ENCODE data around the gene BICC1.

DNA sequence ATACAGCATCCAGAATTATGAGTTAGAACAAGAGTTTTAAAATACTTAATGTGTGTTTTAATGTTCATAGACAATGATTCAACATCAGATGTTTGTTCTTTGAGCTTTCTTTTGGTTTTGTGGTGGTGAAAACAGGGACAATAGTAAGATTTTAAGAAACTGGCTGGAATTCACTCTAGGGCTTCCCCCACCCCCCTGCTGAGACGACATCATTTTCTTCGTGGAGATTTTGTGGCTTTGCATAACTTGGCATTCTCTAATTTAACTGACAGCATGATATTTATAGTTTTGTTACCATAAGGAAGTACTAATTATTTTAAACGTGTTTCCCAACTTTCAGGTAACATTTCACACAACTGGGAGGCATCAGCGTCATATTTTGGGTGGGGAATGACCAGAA, 184.1 kb downstream of the BICC1 start:
- TF ChIP-seq, protein P1, sequence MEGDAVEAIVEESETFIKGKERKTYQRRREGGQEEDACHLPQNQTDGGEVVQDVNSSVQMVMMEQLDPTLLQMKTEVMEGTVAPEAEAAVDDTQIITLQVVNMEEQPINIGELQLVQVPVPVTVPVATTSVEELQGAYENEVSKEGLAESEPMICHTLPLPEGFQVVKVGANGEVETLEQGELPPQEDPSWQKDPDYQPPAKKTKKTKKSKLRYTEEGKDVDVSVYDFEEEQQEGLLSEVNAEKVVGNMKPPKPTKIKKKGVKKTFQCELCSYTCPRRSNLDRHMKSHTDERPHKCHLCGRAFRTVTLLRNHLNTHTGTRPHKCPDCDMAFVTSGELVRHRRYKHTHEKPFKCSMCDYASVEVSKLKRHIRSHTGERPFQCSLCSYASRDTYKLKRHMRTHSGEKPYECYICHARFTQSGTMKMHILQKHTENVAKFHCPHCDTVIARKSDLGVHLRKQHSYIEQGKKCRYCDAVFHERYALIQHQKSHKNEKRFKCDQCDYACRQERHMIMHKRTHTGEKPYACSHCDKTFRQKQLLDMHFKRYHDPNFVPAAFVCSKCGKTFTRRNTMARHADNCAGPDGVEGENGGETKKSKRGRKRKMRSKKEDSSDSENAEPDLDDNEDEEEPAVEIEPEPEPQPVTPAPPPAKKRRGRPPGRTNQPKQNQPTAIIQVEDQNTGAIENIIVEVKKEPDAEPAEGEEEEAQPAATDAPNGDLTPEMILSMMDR (IDR thresholded peaks at IDR 0.05) = no peak
- TF ChIP-seq, protein P2, sequence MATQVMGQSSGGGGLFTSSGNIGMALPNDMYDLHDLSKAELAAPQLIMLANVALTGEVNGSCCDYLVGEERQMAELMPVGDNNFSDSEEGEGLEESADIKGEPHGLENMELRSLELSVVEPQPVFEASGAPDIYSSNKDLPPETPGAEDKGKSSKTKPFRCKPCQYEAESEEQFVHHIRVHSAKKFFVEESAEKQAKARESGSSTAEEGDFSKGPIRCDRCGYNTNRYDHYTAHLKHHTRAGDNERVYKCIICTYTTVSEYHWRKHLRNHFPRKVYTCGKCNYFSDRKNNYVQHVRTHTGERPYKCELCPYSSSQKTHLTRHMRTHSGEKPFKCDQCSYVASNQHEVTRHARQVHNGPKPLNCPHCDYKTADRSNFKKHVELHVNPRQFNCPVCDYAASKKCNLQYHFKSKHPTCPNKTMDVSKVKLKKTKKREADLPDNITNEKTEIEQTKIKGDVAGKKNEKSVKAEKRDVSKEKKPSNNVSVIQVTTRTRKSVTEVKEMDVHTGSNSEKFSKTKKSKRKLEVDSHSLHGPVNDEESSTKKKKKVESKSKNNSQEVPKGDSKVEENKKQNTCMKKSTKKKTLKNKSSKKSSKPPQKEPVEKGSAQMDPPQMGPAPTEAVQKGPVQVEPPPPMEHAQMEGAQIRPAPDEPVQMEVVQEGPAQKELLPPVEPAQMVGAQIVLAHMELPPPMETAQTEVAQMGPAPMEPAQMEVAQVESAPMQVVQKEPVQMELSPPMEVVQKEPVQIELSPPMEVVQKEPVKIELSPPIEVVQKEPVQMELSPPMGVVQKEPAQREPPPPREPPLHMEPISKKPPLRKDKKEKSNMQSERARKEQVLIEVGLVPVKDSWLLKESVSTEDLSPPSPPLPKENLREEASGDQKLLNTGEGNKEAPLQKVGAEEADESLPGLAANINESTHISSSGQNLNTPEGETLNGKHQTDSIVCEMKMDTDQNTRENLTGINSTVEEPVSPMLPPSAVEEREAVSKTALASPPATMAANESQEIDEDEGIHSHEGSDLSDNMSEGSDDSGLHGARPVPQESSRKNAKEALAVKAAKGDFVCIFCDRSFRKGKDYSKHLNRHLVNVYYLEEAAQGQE (IDR thresholded peaks at IDR 0.05; ENCODE audit: insufficient read depth in 1 of 2, low read depth in 2 of 2, low read length in 1 of 2) = no peak
- TF ChIP-seq POLR2AphosphoS5 (IDR thresholded peaks at IDR 0.05; ENCODE audit: low read depth, low read length) (no peak), SIN3A (IDR thresholded peaks at IDR 0.05; ENCODE audit: borderline replicate concordance, insufficient read depth, low read depth, low read length) (no peak), TCF7L2 (IDR thresholded peaks at IDR 0.05; ENCODE audit: low read depth, low read length) (no peak)
